ENCODE data around the gene CXCL1.

Gene CXCL1

GRCh38 chr4:73919691-73920090 is 50.5 kb downstream of the CXCL1 start:
- no peak for DNase-seq

All from GOT3 (cell line).